GM18909 (cell line): ENCODE data around the gene ACCSL.

Source experiments
- ATAC-seq: cut with Tn5 transposase; IDR thresholded peaks from one replicate; pipeline ENCODE4 v1.9.1; 2021; ENCODE audit warnings: mild to moderate bottlenecking; ENCODE audit not compliant: unreplicated experiment, poor library complexity

The ACCSL gene

DNA sequence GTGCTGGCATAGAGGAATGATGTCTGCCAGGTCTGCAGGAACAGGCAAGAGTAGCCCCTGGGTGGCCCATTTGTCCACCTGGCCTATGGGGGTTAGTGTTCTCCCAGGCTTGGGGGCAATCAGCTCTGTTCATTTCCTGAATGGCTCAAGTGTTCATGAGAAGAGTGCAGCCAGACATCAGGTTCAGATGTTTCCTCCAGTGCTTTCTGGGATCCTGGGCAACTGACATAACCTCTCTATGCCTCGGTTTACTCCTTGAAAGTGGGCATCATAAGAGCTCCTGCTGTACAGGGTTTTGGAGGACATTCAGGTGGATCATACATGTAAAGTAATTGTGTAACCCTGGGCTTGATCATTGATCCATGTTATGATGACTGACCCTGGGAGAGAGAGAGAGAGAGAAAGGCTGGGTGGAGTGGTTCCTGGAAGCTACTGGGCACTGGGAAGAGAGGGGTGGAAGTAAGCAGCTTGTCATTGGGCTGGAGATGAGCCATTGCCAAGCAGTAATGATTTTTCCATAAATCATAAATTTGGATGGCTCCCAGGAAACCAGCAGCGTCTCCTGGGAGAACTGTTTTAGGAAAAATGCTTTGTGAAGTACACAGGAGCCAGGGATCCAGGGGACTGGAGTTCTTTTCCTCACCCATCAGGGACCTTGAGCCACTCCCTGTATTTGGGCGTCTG lies 30.2 kb upstream of the ACCSL start:
- no peak for ATAC-seq

DNA sequence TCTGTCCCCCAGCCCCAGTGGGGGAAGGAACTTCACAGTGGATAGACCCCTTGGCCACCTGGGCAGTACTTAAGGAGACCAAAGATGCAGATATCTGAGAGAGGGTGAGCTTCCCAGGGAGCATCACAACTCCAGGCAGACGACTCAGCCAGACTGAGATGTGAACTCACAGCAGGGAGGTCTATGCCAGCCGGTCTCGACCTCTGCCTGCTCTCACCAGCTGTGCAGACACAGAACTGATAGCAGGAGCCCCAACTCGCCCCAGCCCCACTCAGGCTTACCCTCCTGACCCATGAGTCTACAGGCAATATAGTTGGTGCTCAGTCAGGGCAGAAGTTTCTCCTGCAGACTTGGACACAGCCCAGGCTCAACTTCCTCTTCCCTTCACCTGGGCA lies 29.7 kb upstream of the ACCSL start:
- no peak for ATAC-seq

DNA sequence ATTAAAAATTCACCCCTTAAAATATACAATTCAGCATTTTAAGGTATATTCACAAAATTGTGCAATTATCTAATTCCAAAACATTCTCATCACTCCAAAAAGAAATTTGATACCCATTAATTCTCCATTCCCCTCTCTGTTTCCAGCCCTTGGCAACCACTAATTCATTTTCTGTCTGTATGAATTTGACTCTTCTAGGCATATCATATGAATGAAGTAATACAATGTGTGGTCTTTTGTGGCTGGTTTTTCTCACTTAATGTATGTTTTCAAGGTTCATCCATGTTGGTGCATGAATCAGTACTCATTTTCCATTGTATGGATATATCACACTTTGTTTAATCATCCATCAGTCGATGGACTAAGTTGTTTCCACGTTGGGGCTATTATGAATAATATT lies 29.0 kb upstream of the ACCSL start:
- ATAC-seq: no peak

DNA sequence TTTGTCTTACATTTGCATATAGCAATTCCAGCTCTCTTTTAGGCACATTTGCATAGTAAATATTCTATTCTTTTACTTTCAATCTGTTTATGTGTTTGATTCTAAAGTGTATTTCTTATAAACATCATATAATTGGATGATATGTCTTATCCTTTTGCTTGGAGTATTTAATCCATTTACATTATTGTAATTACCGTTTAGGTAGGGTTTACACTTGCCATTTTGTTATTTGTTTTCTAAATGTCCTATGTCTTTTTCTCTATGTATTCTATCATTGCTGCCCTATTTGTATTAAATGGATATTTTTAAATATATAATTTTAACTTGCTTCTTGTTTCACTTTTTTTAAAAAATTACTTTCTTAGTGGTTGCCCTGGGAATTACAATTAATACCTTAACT lies 22.8 kb upstream of the ACCSL start:
- ATAC-seq: no peak

DNA sequence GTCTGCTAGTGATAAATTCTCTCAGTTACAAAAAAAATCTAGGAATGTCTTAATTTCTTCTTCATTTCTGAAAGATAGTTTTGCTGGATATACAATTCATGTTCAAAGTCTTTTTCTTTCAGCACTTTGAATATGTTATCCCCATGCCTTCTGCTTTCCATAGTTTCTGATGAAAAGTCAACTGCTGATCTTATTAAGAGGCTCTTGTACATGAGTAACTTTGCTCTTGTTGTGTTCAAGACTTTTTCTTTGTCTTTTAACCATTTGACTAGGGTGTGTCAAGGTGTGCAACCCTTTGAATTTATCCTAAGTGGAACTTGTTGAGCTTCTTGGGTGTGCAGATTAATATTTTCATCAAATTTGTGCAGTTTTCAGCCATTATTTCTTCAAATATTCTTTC lies 22.1 kb upstream of the ACCSL start:
- ATAC-seq: no peak

DNA sequence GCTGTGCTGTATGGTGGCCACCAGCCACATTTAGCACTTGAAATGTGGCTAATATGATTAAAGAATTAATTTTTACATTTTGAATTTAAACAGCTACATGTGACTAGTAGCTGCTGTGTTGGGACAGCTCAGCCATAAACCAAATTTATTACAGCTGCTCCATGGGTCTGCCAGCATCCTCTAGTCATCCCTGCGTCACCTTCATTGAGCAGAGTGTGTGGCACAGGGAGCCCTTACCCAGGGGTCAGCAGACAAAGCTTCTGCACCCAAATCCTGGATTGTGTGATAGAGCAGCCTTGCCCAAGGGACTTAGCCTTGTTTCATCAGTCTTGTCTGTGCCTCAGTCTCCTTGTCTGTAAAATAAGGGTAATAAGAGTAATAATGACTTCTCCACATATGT lies 19.4 kb upstream of the ACCSL start:
- ATAC-seq: no peak

DNA sequence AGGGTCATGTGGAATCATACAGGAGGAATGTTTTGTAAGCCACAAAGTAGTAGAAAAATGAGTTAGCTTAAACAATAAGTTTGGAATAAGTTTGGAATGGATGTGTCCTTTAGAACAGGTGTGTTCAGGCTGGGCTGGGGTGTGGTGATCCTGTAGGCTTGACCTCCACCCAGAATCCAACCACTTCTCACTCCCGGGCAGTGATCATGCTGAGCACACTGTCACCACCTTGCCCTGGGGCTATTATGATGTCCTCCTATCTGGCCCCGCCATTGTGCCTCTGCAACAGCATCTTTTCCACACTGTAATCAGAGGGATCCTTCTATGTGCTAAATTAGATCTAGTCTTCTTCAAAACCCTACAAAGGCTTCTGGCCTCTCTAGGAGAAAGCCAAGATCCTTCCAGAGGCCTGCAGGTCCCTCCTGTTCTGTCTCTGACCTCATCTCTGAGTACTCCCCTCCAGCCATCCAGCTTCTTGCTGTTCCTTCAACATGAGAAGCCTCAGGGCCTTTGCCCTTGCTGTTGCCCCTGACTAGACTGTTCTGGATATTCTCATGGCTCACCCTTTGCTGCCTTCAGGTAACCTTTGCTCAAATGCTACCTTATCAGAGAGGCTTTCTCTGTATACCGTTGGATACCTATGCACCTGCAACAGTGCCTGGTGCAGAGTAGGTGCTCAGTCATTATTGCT lies 18.8 kb upstream of the ACCSL start:
- no peak for ATAC-seq

DNA sequence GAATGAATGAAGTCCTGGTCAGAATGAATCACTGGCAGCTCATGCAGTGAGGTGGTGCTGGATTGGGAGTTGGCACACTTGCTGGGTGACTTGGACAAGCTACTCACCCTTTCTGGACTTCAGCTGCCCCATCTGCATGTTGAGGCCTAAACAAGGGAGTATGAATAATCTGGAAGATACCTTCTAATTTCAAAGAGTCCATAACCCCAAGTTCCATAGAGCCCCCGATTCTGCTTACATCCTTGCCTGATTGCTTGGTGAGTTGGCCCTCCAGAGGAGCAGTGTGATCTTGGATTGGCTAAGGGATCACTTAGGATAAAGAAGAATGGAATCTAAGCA lies 18.3 kb upstream of the ACCSL start:
- no peak for ATAC-seq

DNA sequence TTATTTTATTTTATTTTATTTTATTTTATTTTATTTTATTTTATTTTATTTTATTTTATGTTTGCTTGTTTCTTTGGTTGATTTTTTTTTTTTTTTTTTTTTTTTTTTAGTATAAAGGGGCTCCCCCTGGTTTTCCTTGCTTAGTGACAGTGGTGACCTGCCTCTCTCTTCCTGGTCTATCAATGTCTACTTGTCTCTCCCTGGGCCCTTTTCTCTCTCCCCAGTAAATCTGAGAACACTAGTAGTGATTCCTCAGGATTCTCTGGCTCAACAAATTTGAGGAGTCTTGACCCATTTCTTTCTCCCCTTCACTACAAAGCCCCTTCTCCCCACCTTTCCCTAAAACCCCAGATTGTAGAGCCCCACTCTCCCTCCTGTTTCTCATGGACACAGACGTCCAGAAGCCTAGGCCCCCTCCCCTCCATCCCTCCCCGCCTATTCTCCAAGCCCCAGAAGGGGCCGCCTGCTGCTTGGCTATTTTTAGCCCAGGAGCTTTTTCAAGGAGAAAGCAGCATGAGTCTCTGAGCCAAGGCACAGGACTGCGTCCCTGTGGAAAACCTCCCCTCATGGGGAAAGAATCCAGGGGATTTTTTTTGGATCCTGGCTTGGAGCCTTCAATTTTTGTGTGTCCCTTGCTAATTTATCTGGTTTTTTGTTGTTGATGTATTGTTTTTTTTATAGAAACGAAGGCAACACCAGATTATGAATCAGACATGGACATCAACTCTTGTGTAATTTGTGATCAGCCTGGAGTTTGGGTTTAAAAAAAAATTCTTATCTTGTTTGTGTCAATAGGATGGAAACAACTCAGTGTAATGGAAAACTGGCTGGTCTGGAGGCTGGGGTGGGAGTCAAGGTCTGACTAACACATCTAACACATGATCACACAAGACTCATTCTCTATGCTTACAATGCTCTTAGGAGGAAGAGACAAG lies 17.5 kb upstream of the ACCSL start:
- ATAC-seq: no peak

DNA sequence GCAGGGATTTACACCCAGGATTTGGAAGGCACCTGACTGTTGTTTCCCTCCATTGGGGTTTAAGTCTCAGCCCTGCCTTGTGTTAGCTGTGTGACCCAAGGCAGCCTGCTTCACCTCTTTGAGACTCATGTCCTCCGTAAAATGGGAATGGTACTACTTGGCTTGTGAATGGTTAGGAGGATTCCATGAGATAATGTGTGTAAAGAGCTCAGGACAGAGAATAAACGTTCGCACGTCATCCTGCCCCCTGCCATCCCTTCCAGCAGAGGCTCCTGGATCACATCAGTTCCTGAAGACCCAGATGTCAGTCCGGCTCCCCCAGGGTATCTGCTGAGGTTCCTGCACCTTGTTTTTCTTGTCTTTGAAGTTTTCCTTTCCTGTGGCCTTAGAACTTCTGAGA lies 16.8 kb upstream of the ACCSL start:
- ATAC-seq: no peak

DNA sequence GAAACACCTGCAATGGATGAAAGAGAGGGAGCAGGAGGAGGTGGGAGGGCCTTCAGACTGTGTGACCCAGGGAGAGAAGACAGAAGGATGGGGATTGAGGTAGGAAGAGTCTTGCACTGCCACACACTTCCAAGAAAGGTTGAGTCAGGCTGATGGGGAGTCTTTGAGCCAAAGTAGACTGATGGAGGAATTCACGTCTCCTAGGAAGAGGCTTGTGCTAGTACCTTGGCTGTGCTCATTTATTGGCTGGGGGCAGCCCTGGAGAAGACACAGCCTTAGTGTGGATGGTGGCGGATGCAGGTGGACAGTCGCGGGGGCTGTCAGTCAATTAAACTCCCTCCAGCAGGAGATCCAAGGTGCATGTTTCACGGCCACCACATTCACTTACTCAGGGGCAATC lies 16.2 kb upstream of the ACCSL start:
- ATAC-seq: no peak

DNA sequence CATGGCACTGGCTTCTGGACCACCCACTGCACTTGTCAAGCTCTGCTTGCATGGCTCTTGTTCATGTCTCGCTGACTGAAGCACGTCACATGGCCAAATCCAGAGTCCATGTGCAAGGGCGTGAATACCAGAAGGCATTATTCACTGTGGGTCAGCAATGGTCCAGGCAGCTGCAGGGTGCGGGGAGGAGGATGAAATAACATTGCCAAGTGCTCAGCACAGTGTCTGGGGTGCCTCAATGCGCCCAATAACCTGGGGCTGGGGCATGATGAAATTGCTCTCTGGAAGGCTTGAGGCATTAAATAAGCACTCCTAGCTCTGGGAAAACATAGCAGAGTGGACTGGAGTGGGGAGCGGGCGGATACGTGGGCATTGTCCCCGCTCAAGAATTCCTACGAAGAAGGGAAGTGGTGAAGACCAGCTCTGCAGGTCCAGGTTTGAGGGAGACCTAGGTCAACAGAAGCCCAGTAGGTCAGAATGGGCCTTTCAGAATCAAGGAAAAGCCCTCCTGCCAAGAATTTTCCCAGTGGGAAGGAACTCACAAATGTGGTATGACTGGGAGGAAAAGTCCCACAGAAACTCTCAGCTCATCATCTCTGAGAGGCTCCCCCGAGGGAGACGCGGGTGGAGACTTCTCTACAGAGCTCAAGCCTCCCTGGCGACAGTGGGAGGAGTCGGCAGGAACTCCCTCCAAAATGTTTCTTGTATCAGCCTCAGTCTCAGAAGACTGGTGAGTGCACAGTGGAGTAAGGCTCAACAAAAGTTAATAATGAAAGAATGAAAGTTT lies 15.3 kb upstream of the ACCSL start:
- no peak for ATAC-seq

DNA sequence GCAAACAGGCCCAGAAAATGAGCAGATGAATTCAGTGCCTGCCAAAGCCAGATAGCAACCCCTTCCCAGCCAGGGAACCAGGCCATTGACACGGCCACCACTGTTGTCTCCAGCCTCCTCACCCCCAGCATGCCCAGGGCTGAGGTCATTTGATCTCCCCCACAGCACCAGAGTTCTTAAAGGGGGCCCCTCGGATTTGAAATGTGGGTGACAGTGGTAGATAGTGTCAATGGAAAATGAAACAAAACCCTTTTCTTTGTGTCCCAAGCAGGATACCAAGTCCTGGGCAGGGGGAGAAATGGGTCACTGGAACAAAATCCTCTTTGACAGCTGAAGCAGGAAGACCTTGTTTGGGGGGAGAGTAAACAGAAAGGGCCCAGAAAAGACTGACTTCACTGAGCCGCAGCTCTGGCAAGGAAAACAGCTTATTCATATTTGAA lies 14.3 kb upstream of the ACCSL start:
- ATAC-seq: no peak

DNA sequence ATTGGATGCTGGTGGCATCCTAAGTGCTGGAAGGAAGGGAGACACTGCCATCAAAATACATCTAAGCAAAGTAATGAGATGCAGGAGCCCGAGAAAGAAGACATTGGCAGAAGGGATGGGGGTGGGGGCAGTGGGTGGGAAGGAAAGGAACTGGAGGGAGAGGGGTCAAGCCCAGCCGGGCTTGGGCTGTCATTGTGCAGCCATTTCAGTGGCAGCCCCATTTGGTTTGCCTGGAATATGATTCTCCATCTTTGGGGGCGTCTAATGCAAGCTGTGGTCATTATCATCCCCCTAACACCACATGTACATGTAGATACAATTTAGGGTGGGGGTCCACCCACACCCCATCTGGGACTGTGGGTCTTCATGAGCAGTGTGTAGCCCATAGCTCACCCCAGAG lies 13.9 kb upstream of the ACCSL start:
- no peak for ATAC-seq

DNA sequence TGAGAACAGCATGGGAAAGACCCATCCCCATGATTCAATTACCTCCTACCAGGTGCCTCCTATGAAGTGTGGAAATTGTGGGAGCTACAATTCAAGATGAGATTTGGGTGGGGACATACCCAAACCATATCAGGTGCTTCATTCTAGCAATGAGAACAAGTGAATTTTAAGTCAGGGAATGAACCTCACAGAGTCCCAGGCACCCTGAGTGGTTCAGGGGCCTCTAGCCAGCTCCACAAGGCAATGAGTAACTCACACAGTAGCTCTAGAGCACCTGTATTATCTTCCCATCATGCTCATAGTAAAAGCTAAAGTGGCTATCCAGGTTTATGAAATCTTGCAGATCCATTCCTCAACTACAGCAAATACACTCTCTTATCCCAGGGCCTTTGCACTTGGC lies 13.1 kb upstream of the ACCSL start:
- ATAC-seq: no peak

DNA sequence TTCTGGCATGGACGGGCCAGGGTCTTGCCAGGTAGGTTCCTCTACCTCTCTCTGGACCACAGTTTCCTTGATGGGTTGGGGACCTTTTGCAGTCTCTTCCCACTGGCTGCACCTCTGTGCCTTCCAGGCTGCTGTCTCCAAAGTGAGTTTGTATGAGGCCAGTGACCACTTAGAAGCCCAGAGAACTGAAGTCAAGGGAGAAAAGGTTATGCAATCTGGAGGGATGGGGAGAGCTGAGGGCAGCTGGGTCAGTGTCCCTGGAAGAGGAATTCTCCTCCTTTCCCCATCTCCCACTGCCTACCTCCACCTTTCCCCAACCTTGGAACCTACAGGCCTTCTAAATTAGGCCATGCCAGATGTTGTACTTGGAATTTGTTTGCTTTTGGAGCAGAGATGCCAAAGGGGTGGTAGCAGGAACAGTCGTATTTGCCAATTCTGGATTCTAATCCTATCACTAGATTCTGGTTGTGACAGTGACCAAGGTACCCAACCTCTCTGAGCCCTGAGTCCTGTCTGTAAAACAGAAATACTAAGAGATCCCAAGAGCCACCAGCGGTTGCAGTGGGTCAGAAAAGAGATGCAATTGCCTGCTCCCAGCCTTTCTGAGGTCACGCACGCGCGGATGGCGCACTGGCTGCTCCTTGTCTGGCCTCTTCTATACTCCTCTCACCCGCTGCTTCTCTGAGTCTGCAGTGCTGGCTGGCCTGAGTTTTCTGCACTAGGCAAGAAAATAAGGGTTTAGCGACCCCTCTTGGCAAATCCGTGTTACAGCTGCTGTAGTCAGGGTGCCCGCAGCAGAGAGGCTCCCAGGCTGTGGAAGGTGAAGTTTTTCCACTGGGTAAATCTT lies 10.7 kb upstream of the ACCSL start:
- peak; percentile 74 for ATAC-seq

DNA sequence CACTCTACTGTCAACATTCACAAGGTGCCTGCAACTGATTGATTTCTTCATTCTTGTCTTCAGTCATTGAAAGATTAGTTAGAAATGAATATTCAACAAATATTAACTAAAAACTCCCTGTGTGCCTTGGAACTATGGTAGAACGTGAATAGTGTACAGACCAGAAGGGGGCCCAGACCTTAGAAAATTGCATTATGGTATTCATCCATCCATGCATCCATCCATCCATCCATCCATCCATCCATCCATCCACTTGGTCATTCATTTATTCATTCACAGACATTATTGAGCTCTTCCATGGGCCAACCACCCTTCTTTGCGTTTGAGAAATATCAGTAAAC lies 10.2 kb upstream of the ACCSL start:
- no peak for ATAC-seq

DNA sequence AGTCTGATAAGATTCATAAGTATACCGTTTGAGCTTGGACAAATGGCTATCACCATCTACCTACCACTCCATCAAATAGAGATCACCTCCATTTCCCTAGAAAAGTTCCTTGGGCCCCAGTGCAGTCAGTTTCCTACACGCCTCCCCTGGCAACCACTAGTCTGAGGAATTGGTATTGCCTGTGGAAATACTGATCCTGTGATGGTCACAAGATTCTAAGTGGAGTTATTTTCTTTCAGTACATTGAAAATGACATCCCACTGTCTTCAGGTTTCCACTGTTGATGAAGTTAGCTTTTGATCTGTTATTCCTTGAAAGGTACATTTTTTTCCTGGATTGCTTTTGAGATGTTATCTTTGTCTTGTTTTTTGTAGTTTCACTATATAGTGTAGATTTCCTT lies 4.6 kb upstream of the ACCSL start:
- ATAC-seq: no peak

DNA sequence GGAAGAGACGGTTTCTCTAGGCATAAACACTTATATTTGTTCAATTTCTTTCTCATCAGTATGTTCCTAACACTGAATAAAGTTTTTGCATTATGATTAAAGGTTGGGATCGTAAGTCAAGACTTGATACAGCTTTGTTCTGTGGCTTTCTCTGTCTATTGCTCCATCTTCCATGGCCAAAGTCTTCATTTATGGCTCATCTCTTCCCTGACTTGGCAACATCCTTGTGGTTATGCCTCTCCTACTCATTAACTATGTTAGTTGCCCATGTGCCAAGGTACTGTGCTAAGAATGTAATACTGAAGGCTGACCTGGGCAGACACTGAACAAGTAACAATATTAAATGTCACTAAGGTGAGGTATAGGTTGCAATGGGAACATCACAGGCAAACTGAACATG lies 1.6 kb upstream of the ACCSL start:
- ATAC-seq: no peak

DNA sequence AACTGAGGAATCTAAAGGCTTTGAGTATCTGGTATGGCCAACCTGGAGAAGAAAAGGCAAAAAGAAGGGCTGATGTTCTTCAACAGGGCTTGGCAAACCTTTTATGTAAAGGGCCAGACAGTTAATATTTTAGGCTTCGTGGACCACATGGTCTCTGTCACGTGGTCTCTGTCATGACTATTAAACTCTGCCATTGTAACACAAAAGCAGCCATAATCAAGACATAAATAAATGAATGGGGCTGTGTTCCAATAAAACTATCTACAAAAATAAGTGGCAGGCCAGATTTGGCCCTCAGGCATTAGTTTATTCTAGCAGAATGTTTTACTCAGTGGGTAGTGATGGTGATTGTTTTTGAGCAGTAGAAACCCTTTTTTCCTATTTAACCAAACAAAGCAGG lies 483 bp upstream of the ACCSL start:
- ATAC-seq: no peak
